HUES48 (cell line): ENCODE results near the gene POLR2M.

Experiments used
- H3K27ac ChIP-seq: one replicate; pipeline ENCODE4 v1.7.0; 2013; ENCODE audit warnings: low read depth, low read length, inconsistent platforms
- H3K27me3 ChIP-seq: 2 replicates; pipeline ENCODE4 v1.6.1; 2013; ENCODE audit warnings: mild to moderate bottlenecking, low read length; ENCODE audit not compliant: control insufficient read depth, insufficient read depth
- H3K36me3 ChIP-seq: 2 replicates; pipeline ENCODE4 v1.6.1; 2013; ENCODE audit warnings: low read length; ENCODE audit not compliant: control insufficient read depth, insufficient read depth
- H3K4me1 ChIP-seq: 2 replicates; pipeline ENCODE4 v1.6.1; 2013; ENCODE audit warnings: mild to moderate bottlenecking, low read length; ENCODE audit not compliant: control insufficient read depth, insufficient read depth
- H3K4me3 ChIP-seq: 2 replicates; pipeline ENCODE4 v1.5.1; 2013; ENCODE audit warnings: mild to moderate bottlenecking, low read depth, low read length
- H3K9ac ChIP-seq: 2 replicates; pipeline ENCODE4 v1.6.1; 2013; ENCODE audit warnings: mild to moderate bottlenecking, low read depth, low read length, moderate library complexity
- H3K9me3 ChIP-seq: 2 replicates; pipeline ENCODE4 v1.6.1; 2013; ENCODE audit warnings: low read length; ENCODE audit not compliant: control insufficient read depth, insufficient read depth

POLR2M gene

GRCh38 chr15:57718309-57718708, 11.8 kb downstream of the POLR2M start:
- no peak overlapping the region for H3K9ac ChIP-seq
- H3K4me1 ChIP-seq: no peaks in the 10 kb centered on the region
- no peaks in the 10 kb centered on the region for H3K27me3 ChIP-seq
- no peak overlapping the region for H3K4me3 ChIP-seq
- H3K9me3 ChIP-seq: no peaks in the 10 kb centered on the region
- no peak overlapping the region for H3K27ac ChIP-seq
- H3K36me3 ChIP-seq: peaks cover 25% of the 10 kb centered on the region

- peaks cover 6% of the 10 kb centered on the region for H3K36me3 ChIP-seq
- no peak overlapping the region for H3K4me3 ChIP-seq
Measured at GRCh38 chr15:57720867-57721266, 14.4 kb downstream of the POLR2M start.

GRCh38 chr15:57726411-57726810, 19.9 kb downstream of the POLR2M start:
- Histone ChIP-seq H3K27ac (no peak overlapping the region), H3K4me1 (peaks cover under 1% of the 10 kb centered on the region; the same call in 1 of the 2 replicates), H3K9me3 (no peaks in the 10 kb centered on the region), H3K36me3 (no peaks in the 10 kb centered on the region), H3K4me3 (no peak overlapping the region), H3K27me3 (no peaks in the 10 kb centered on the region), H3K9ac (no peak overlapping the region)

More at GRCh38 chr15:57720867-57721266, 14.4 kb downstream of the POLR2M start:
- Histone ChIP-seq H3K9ac (no peak overlapping the region), H3K27ac (no peak overlapping the region), H3K4me1 (no peaks in the 10 kb centered on the region), H3K9me3 (no peaks in the 10 kb centered on the region), H3K27me3 (no peaks in the 10 kb centered on the region)

GRCh38 chr15:57727031-57727430, 20.5 kb downstream of the POLR2M start:
- Histone ChIP-seq H3K4me3 (no peak overlapping the region), H3K36me3 (no peaks in the 10 kb centered on the region), H3K27me3 (no peaks in the 10 kb centered on the region), H3K9ac (no peak overlapping the region), H3K27ac (no peak overlapping the region), H3K9me3 (no peaks in the 10 kb centered on the region), H3K4me1 (peaks cover 3% of the 10 kb centered on the region; the same call in 1 of the 2 replicates)

- Histone ChIP-seq H3K4me3 (no peak overlapping the region), H3K27me3 (no peaks in the 10 kb centered on the region), H3K9me3 (no peaks in the 10 kb centered on the region), H3K4me1 (peaks cover 3% of the 10 kb centered on the region; the same call in 1 of the 2 replicates), H3K9ac (no peak overlapping the region), H3K27ac (no peak overlapping the region), H3K36me3 (no peaks in the 10 kb centered on the region)
Measured at GRCh38 chr15:57728436-57728835, 21.9 kb downstream of the POLR2M start.

GRCh38 chr15:57730876-57731275, 24.4 kb downstream of the POLR2M start:
- Histone ChIP-seq H3K27ac (no peak overlapping the region), H3K9ac (no peak overlapping the region), H3K4me3 (no peak overlapping the region), H3K4me1 (peaks cover 3% of the 10 kb centered on the region; the same call in 1 of the 2 replicates), H3K9me3 (no peaks in the 10 kb centered on the region), H3K27me3 (no peaks in the 10 kb centered on the region), H3K36me3 (no peaks in the 10 kb centered on the region)

- Histone ChIP-seq H3K4me3 (no peak overlapping the region), H3K27me3 (no peaks in the 10 kb centered on the region), H3K9ac (no peak overlapping the region), H3K36me3 (no peaks in the 10 kb centered on the region), H3K4me1 (peaks cover 3% of the 10 kb centered on the region; the same call in 1 of the 2 replicates), H3K9me3 (no peaks in the 10 kb centered on the region), H3K27ac (no peak overlapping the region)
Measured at GRCh38 chr15:57731530-57732103, 25.1 kb downstream of the POLR2M start.

- no peak overlapping the region for H3K4me3 ChIP-seq
- no peaks in the 10 kb centered on the region for H3K36me3 ChIP-seq
- H3K27me3 ChIP-seq: no peaks in the 10 kb centered on the region
- peaks cover 3% of the 10 kb centered on the region; the same call in 1 of the 2 replicates for H3K4me1 ChIP-seq
- no peak overlapping the region for H3K27ac ChIP-seq
- H3K9me3 ChIP-seq: no peaks in the 10 kb centered on the region
- no peak overlapping the region for H3K9ac ChIP-seq
Measured at GRCh38 chr15:57732526-57733331, 26.2 kb downstream of the POLR2M start.

- Histone ChIP-seq H3K4me3 (no peak overlapping the region), H3K36me3 (no peaks in the 10 kb centered on the region), H3K27me3 (no peaks in the 10 kb centered on the region), H3K4me1 (peaks cover 3% of the 10 kb centered on the region; the same call in 1 of the 2 replicates), H3K9me3 (no peaks in the 10 kb centered on the region), H3K9ac (no peak overlapping the region), H3K27ac (no peak overlapping the region)
Measured at GRCh38 chr15:57734860-57735259, 28.3 kb downstream of the POLR2M start.

- H3K36me3 ChIP-seq: no peaks in the 10 kb centered on the region
- H3K4me3 ChIP-seq: no peak overlapping the region
- H3K27ac ChIP-seq: no peak overlapping the region
- no peaks in the 10 kb centered on the region for H3K27me3 ChIP-seq
- no peaks in the 10 kb centered on the region for H3K9me3 ChIP-seq
- H3K4me1 ChIP-seq: peaks cover 3% of the 10 kb centered on the region; the same call in 1 of the 2 replicates
- no peak overlapping the region for H3K9ac ChIP-seq
Measured at GRCh38 chr15:57735431-57735830, 28.9 kb downstream of the POLR2M start.

- H3K4me3 ChIP-seq: no peak overlapping the region
Measured at GRCh38 chr15:57735891-57736290, 29.4 kb downstream of the POLR2M start.

More at GRCh38 chr15:57735891-57736290, 29.4 kb downstream of the POLR2M start:
- no peaks in the 10 kb centered on the region for H3K27me3 ChIP-seq
- H3K27ac ChIP-seq: no peak overlapping the region
- no peaks in the 10 kb centered on the region for H3K9me3 ChIP-seq
- peaks cover 3% of the 10 kb centered on the region; the same call in 1 of the 2 replicates for H3K4me1 ChIP-seq
- no peaks in the 10 kb centered on the region for H3K36me3 ChIP-seq
- no peak overlapping the region for H3K9ac ChIP-seq
